Activated CD8-positive, alpha-beta memory T cell treated with anti-CD3 and anti-CD28 coated beads for 24 hours (primary cell): ENCODE results near the gene SCML1.

Source experiments
- DNase-seq: peaks from one replicate; pipeline ENCODE4 v3.0.0-alpha.2; 2020

SCML1 gene, protein sequence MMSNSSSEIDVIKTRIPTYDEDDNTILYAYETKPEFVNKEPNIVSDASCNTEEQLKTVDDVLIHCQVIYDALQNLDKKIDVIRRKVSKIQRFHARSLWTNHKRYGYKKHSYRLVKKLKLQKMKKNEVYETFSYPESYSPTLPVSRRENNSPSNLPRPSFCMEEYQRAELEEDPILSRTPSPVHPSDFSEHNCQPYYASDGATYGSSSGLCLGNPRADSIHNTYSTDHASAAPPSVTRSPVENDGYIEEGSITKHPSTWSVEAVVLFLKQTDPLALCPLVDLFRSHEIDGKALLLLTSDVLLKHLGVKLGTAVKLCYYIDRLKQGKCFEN

DNA sequence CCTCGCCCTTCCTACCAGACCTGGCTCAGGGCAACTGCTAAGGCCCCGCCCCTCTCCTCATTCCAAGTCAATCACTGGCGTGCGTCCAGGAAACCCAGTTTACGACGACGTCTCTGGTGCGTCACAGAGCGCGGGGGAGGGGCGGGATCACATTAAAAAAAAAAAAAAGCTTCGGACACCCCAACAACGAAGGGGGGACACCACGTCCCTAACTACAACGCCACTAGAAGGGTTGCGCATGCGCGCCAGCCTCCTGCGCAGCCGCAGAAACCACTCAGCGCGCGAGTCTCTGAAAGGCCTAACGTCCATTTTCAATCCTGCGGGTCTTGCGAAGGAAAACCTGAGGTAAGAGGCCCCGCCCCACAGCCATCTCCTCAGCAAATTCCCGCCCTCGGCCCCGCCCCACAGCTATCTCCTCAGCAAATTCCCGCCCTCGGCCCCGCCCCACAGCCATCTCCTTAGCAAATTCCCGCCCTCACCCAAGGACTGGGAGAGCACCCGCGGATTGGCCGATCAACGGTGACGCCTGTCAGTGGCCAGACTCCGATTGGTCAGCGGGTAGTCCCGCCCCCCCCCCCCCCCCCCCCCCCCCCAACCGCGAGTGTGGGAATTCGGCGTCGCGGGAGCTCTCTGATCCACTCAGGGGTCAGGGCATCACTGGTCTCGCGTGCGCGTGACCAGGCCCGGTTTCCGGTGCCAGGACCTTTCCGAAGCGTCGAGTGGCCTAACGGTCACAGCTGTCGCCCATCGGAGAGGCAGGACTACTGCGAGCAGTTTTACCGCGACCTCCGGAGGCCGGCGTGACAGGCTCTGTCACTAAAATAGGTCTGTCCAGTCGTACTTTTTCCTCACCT lies at the start of gene SCML1:
TSS of gene SCML1 (plus strand) at position 638 of the 854 bp plus-strand sequence. CDS start 6,694 bp downstream, outside the sequence.
- DNase-seq, result peak; percentile 88

GRCh38 chrX:17687648-17688047 lies 49.6 kb upstream of the SCML1 start:
- no peak for DNase-seq

GRCh38 chrX:17689971-17690409 lies 47.3 kb upstream of the SCML1 start:
- no peak for DNase-seq

DNA sequence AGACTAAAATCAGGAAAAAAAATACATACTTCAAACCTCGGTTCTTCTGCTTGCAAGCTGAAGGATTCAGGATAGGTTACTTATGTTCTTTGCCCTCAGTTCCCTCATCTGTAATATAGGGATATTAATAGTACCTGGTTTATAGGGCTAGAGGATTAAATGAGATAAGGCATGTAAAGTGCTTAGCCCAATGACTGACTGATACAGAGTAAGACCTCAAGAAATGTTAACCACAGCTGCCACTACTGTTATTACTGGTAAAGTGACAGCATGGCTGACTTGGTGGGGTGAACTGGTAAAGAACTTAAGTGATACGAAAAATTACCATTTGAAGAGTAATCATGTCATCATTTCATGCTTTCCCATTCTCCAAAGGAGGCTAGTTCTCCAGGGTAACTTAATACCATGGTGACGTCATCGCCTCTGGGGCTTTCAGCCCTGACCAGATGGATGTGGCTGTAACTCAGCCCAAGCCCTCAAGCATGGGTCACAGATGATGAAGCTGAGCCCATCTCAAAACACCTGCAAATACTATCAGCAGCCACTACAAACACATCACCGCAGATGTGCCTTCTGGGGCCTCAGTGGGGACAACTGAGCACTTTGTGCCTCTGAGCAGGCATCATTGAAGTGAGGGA lies 44.5 kb upstream of the SCML1 start:
- DNase-seq, result no peak

DNA sequence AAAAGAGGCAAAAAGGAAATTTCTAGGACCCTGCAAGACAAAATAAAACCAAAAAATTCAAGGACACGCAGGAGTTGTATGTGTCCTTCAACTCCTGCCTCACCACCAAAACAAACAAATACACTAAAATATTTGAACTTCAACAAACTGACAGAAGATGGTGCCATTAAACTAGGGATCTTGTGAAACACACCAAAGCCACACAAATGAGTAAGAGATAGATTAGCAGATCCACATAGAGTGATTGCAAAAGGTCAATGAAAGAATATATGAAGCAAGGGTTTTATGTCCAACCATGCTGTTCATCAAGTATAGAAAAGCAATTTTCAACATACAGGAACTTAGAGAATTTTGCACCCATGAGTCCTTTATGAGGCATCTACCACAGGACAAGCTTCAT lies 40.1 kb upstream of the SCML1 start:
- no peak for DNase-seq

GRCh38 chrX:17700976-17701375 lies 36.3 kb upstream of the SCML1 start:
- no peak for DNase-seq

GRCh38 chrX:17703201-17703600 lies 34.1 kb upstream of the SCML1 start:
- no peak for DNase-seq

- no peak for DNase-seq
These were observed 32.1 kb upstream of the SCML1 start for GRCh38 chrX:17705211-17705610.

GRCh38 chrX:17706676-17707075 lies 30.6 kb upstream of the SCML1 start:
- DNase-seq, result no peak

DNA sequence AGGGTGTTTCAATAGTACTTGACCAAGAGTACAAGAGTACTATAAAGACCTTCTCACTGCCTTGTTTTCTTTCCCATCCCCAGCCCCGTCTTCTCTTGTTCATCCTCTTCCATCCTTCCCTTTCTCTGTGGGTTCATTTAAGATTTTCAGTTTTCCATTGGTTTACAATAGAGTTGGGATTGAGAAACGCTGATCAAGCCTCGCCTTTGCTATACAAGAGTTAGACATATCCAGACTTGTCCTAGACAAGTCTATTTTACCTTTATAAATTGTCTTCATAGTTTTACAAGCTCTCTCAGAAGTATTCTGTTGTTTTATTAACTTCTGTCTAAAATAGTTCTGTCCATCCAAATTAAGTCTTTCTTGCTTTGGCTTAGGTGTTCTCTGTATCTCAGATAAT lies 29.6 kb upstream of the SCML1 start:
- no peak for DNase-seq

- no peak for DNase-seq
These were observed 26.4 kb upstream of the SCML1 start for GRCh38 chrX:17710871-17711301.

- DNase-seq, result no peak
These were observed 24.0 kb upstream of the SCML1 start for GRCh38 chrX:17713288-17713687.

DNA sequence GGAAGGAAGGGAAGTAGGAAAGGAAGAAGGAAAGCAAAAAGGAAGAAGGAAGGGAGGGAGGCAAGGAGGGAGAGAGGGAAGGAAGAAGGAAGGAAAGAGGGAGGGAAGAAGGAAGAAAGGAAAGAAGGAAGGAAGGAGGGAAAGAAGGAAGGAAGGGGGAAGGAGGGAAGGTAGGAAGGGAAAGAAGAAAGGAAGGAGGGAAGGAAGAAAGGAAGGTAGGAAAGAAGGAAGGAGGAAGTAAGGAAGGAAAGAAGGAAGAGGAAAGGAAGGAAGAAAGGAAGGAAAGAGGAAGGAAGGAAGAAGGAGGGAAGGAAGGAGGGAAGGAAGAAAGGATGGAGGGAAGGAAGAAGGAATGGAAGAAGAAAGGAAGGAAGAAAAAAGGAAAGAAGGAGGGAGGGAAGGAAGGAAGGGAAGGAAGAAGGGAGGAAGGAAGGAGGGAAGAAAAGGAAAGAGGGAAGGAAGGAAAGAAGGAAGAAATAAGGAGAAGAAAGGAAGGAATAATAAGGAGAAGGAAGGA lies 18.6 kb upstream of the SCML1 start:
- DNase-seq, result no peak

GRCh38 chrX:17719711-17720110 lies 17.6 kb upstream of the SCML1 start:
- DNase-seq, result no peak

- DNase-seq, result no peak
These were observed 15.6 kb upstream of the SCML1 start for GRCh38 chrX:17721715-17722114.

- no peak for DNase-seq
These were observed 12.1 kb upstream of the SCML1 start for GRCh38 chrX:17725181-17725580.

GRCh38 chrX:17732138-17732783 lies 5.0 kb upstream of the SCML1 start:
- DNase-seq, result no peak

- DNase-seq, result no peak
These were observed 1.9 kb upstream of the SCML1 start for GRCh38 chrX:17735406-17735805.

- no peak for DNase-seq
These were observed 826 bp upstream of the SCML1 start for GRCh38 chrX:17736478-17736855.

DNA sequence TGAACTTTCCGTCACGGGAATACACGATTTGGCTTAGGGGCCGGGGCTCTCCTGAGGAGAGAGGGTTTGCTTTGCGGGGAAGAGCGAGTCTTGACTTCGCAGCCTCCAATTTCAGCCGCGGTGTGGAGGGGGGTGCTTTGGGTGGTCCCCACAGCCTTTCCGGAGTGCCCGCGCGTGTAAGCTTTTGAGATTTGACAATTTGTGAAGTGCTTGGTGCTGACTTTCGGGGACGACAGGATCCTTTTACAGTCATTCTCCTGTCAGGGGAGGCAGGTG lies 355 bp downstream of the SCML1 start:
- DNase-seq, result peak; percentile 63

DNA sequence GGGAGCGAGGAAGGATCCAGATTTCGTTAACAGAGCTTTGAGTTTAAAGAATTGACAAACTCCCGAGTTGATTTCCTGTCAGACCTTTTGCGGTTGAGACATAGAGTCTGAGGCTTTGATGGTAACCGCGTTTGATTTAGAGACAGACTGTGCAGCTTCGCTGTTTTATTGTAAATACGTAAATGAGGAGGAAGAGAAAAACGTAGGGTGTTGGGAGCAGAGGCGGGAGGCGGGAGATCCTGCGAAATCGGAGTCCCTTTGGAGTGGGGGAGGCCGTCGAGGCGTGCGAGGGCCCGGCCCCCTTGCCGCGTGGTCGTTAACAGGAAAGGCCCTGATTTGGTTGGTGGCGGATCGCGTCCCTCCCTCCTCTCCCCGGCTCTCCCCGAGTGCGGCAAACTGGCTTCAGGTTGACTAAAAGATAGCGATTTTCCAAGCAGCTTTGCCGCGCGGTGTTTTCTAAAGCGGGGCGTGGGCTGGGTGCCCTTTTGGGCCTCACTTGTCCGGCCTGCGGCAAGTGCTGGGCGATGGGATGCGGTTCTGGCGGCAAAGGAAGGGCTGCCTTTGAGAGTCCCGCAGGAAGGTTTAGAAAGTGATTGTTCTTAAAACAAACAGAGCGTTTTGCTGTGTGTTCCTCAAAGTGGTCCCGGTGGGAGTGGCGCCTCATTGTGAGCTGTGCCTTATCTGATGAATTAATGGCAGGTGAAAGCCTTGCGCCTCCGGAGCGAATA lies 857 bp downstream of the SCML1 start:
- no peak for DNase-seq

- DNase-seq, result no peak
These were observed 1.6 kb downstream of the SCML1 start for GRCh38 chrX:17738737-17739535.
